Ureter (tissue), 1 donor: Measurements from ENCODE around the gene TAF11. TPM values are rescaled to one million over a fixed set of nuclear protein-coding genes. Genes with fewer than 3 reads are reported as not detected.
"Not testable (repeated sequence)": the region's sequence is repeated elsewhere in the genome, so short reads cannot be mapped to it uniquely, and the experiment has no call there.

ENCODE experiments used
- DNase-seq: peaks from one replicate; pipeline ENCODE4 v3.0.0-alpha.2; 2020; ENCODE audit warnings: low spot score
- total RNA-seq: library from RNA; stranded (reverse); gene quantifications from one replicate; pipeline ENCODE4 v1.2.4, GENCODE V29; 2023
- donor health status: DM: yes; HTN: yes; CAD: no.

TAF11 gene
- total RNA-seq, 1 donor from 2014 or later, result 18.4 TPM

DNA sequence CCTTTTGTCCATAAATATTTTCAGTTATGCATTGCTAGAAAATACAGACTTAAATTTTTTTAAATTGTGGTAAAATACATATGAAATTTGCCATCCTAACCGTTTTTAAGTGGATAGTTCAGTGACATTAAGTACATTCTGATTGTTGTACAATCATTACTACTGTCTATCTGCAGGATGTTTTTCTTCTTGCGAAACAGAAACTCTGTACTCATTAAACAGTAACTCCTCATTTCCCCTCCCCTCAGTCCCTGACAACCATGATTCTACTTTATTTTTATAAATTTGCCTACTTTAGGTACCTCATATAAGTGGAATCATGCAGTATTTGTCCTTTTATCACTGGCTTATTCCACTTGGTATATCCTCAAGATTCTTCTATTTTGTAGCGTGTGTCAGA, 21.3 kb downstream of the TAF11 start:
- DNase-seq, result no peak

DNA sequence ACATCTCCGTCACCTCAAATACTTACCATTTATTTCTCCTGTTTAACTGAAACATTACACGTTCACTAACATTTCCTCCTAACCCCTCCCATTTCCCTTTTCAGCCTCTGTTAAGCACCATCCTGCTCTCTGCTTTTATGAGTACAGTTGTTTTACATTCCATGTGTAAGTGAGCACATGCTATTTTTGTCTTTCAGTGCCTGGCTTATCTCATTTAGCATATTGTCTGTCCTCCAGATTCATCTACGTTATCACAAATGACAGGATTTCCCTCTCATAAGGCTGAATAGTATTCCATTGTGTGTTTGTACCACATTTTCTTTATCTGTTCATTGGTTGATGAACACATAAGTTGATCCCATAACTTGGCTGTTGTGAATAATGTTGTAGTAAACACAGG, 22.7 kb downstream of the TAF11 start:
- DNase-seq, result no peak

DNA sequence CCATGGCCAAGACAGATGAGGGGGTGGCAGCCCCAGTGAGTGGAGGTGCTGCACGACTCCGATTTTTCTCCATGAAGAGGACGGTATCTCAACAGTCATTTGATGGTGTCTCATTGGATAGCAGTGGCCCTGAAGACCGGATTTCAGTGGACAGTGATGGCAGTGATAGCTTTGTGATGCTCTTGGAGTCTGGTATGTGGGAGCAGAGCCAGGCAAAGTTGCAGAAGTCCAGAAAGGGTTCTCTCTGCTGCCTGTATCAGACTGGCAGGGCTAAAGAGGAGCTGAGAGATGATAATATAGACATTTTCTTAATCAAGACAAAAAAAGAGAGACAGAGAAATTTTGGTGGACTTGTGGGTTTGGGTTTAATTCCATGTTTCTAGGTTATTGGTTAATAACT, 23.8 kb downstream of the TAF11 start:
- DNase-seq, result no peak

DNA sequence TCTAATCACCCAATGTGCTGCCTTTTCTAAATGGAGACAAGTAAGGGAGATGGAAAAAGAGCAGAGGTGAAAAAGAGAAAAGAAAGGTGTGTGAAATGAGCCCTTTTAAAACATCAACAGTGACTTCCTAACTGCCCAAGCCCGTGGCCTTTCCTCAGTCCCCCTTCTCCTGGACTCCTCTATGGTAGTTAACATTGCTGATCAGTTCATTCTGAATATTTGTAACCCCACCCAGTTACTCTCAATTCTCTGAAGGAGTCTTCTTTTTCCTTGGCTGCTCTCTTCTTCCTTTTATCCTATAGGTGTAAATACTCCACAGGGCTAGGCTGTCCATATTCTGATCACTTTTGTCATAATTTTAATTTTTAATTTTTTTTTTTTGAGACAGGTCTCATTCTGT, 27.1 kb downstream of the TAF11 start:
- DNase-seq, result no peak

DNA sequence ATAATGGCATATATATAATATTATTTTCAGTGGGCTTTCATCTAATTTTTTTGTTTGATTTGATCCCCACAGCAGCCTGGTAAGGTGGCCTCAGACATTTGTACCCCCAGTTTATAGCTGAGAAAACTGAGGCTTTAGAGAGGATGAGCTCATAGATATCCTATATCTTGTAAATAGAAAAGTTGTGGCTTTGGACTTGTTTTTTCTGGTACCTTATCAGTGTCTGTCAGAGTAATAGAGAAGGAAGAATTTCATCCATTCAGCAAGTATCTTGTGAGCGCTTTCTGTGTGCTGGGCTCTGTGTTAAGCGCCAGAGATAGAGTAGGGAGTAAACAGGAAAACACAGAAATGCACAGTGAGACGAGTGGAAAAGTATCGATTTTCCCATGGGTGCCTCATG, 27.9 kb downstream of the TAF11 start:
- no peak for DNase-seq

DNA sequence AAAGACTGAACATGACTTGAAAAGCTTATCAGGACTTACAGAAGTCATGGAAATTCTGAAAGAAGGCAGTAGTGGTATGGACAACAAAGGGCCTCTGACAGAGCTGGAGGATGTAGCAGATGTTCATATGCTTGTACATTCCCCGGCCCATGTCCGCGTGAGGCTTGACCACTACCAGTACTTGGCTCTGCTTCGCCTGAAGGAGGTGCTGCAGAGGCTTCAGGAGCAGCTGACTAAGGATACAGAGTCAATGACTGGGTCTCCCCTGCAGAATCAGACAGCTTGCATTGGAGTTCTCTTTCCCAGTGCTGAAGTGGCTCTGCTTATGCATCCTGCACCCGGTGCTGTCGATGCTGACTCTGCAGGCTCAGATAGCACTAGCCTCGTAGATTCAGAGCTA, 29.2 kb downstream of the TAF11 start:
- no peak for DNase-seq

DNA sequence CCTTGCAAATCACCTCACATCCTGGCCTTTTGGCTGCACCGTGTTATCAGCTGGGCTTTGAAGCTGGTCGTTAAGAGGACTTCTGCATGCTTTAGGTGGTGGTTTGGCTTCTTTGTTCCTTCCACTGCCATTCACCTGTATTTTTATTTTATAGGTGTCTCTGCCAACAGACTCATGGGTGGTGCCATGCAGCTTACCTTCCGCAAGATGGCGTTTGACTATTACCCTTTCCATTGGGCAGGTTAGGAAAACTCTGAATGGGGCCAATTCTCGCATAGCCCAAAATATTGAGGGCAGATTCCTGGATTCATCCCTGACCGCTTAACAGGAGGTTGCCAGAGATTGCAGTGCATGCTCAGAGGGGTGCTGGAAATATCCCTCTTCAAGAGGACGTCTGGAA, 32.4 kb downstream of the TAF11 start:
- no peak for DNase-seq

DNA sequence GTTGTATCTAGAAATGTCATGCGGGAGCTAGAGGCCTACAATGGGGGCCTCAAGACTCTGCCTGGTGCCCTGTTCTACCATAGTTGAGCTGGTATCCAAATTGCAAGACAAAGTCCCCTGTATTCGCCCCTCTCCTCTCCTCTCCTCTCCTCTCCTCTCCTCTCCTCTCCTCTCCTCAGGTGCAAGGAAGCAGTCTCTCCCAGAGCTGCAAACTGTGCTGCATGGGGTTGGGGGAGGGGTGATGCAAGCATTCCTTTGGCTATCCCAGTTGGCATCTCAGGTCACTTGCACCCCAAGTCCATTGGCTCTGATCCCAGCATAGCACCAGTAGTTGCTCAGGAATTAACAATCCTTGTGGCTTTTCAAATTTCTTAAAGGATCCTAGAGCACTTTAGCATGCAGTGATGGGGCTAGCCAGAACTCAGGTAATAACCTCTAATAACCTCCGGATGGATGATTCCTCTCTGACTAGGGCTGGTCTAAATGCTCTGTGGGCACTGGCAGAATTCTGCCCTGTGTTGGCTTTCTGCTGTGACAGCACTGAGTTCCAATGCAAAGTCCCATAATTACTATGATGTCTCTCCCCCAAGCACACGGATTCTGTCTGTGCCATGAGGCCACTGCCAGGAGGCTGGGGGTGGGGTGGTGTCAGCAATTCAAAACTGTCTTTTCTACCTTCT, 35.3 kb downstream of the TAF11 start:
- no peak for DNase-seq

DNA sequence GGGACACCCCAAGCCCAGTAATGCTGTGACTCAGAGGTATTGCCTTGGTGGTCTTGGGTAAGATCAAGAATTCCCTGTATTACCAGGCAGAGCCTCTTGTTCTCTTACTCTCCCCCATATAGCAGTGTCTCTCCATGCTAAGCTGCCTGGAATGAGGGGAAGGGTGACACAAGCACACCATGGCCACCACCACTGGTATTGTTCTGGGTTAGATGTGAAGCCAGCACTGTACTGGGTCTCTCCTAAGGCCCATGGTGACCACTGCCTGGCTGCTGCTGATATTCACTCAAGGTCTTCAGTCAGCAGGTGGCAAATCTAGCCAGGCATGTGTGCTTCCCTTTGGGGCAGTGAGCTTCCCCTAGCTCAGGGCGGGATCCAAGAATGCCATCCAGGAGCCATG, 36.5 kb downstream of the TAF11 start:
- no peak for DNase-seq

DNA sequence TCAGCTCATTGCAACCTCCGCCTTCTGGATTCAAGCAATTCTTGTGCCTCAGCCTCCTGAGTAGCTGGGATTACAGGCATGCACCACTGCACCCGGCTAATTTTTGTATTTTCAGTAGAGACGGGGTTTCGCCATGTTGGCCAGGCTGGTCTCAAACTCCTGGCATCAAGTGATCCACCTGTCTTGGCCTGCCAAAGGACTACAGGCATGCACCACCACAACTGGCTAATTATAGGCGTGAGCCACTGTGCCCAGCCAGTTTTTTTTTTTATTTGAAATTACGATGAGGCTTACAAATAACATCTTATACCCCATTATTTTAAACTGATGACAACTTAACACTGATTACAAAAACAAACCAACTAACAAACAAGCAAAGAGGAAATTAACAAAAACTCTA, 38.8 kb downstream of the TAF11 start:
- DNase-seq, result not testable (repeated sequence)

DNA sequence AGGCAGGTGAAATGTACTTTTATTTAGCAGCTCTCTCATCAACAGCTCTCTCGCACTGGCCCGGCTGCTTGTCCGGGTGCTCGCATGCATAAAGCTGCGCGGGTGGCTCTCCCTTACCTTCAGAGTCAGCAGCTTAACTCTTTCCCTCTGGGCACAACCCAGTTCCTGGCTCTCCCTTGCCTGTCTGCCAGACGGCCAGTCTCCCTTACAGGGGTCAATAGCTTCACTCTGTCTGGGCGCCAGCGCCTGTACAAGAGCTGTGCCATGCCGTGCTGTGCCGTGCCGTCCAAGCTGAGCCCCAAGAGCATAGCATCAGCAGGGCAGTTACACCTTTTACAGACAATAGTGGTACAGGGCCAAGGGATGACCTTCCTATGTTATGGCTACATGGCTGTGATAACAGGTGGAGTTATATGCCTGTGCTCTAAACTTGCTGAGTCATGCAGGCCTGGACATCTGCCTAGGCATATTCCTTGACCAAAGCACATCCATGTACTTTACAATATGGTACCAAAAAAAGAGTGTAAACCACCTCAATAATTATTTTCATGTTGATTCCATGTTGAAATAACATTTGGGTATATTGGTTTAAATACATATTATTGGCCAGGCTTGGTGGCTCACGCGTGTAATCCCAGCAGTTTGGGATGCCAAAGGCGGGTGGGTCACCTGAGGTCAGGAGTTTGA, 48.0 kb downstream of the TAF11 start:
- no peak for DNase-seq

DNA sequence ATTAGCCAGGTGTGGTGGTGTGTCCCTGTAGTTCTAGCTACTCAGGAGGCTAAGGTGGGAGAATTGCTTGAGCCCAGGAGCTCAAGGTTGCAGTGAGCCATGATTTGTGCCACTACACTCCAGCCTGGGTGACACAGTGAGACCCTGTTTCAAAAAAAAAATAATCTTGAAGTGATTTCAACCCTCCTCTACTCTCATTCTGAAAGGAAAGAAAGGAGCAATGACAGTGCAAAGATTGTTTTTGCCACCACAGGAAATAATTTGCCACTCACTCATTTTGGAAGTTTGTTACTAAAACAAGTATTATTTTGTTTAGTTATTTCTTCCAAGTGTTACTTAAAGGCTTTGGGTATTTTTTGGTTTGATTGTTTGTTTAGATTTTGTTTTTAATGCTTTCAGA, 50.3 kb downstream of the TAF11 start:
- DNase-seq, result no peak

DNA sequence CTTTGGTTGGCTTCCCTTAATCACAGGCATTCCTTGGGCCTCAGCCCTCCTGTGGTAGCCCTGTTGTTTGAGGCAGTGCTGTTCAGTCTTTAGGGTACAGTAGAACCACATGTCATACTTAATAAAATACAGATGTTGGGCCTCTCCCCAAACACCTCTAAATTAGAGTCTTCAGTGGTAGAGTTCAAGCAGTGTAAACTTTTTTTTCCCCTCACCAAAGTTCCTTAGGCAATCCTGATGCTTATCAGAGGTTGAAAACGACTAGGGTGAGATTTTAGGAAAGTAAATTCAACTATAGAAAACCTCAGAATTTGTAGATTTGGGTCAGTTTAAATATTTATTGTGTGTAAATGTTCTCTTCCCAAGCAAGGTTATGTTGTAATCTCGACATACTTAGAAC, 51.4 kb downstream of the TAF11 start:
- no peak for DNase-seq

DNA sequence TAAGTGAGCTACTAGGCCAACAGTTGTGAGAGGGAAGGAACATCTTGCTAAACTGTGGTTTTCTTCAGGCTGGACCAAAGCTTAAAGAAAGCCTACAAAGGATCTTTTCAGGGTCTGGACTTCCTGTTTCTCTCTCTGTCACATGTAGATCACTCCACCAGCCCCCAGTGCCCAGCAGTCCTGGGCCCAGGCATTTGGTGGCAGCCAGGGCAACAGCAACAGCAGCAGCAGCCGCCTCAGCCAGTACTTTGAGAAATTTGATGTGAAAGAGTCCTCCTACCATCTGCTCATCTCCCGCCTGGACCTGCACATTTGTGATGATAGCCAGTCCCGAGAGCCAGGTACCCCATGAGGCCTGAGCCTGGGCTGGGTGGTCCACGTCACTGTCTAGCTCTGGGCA, 51.8 kb downstream of the TAF11 start:
- DNase-seq, result no peak

DNA sequence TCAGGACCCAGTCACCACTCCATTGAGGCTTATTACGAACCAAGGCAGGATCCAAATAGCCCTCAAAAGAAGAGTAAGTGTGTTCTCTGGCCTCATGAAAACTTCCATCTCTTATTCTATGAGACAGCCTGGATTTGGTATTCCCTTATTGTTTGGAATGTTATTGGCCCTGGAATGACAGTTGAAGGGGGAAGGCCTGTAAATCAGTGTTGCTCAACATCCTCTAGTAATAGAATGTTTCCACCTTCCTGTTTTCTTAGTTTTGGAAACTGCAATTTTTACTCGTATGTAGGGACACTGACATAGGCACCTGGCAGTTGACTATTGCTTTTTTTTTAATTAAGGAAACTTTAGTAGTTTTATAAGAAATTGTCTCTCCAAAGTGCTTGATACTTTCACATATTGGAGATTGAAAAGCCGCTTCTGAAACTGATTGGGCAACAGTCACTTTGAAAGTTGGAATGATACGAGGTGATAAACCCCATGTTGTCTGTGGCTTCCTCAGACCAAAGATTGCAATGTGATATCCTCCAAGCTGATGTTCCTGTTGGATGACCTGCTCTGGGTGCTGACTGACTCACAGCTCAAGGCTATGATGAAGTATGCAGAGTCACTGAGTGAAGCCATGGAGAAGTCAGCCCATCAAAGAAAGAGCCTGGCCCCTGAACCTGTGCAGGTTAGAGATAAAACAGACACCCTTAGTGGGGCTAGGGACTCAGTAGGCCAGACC, 52.9 kb downstream of the TAF11 start:
- DNase-seq, result no peak

DNA sequence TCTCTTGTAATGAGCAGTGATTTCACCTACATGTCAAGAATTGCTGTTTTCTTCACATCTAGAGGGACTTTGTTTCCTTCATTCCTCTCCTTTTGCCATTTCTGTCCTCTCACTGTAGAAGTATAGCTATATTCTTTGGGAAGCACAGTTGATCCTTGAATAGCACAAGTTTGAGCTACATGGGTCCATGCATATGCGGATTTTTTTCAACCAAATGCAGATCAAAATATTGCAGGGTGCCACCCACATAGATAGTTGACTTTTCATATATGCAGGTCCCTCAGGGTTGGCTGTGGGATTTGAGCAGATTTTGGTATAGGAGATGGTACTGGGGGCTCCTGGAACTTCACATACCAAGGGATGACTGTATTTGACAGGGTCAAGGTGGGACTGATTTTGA, 54.9 kb downstream of the TAF11 start:
- no peak for DNase-seq

DNA sequence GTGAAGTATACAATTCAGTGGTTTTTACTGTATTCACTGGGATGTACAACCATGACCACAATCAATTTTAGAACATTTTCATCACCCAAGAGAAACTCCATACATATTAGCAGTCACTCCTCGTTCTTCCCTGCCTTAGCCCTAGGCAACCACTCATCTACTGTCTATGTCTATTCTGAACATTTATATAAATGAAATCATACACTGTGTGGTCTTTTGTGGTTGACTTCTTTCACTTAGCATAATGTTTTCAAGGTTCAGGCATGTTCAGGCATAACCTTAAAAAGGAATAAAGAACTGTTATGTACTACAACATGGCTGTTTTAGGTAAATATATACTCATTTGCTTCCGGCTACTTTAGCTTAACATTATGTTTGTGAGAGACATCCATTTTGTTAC, 58.7 kb downstream of the TAF11 start:
- DNase-seq, result no peak

Other genes with a start within 250 kb of the TAF11 start
- gene ILRUN, start 191.3 kb downstream of the TAF11 start, total RNA-seq, result 61.3 TPM
- gene SNRPC, start 130.5 kb downstream of the TAF11 start, total RNA-seq, result 67.0 TPM
- gene BLTP3A, start 96.0 kb downstream of the TAF11 start, total RNA-seq, result 20.9 TPM
- 36.0 TPM for gene ANKS1A, start 1.2 kb upstream of the TAF11 start, total RNA-seq